Calu3 (cell line): ENCODE results near the gene SYMPK. TPM values are rescaled to one million over a fixed set of nuclear protein-coding genes. Genes with fewer than 3 reads are reported as not detected.

Experiments used
- BruUV-seq: library from RNA; stranded (reverse); fragments of 400-500 nt; replicated peaks from 2 replicates; lab custom pipeline; 2021; lab: Mats Ljungman, UMichigan
- CTCF ChIA-PET: fragments of 300-600 bp; sonication (Branson Sonifier 250); formaldehyde crosslinking; loops from one replicate; lab custom pipeline; 2022; ENCODE audit warnings: antibody characterized with exemption; lab: Charles Lee
- DNase-seq: peaks from one replicate; pipeline ENCODE4 v3.0.0; 2022
- H3K27ac Mint-ChIP-seq: one replicate; pipeline ENCODE4 v1.8.0; 2022; ENCODE audit warnings: mixed read lengths; ENCODE audit not compliant: unreplicated experiment
- H3K27me3 Mint-ChIP-seq: one replicate; pipeline ENCODE4 v1.8.0; 2022; ENCODE audit warnings: mixed read lengths; ENCODE audit not compliant: unreplicated experiment
- H3K36me3 Mint-ChIP-seq: one replicate; pipeline ENCODE4 v1.8.0; 2022; ENCODE audit warnings: mild to moderate bottlenecking, moderate library complexity, mixed read lengths; ENCODE audit not compliant: insufficient read depth, unreplicated experiment
- H3K4me1 Mint-ChIP-seq: one replicate; pipeline ENCODE4 v1.8.0; 2022; ENCODE audit warnings: mild to moderate bottlenecking, low read depth, mixed read lengths; ENCODE audit not compliant: unreplicated experiment
- H3K4me3 Mint-ChIP-seq: one replicate; pipeline ENCODE4 v1.8.0; 2022; ENCODE audit warnings: mild to moderate bottlenecking, low read depth, moderate library complexity, mixed read lengths; ENCODE audit not compliant: unreplicated experiment
- H3K9me3 Mint-ChIP-seq: one replicate; pipeline ENCODE4 v1.8.0; 2022; ENCODE audit warnings: low read depth, mixed read lengths; ENCODE audit not compliant: unreplicated experiment
- CTCF ChIP-seq: fragments of 200-600 bp; IDR thresholded peaks from one replicate; pipeline ENCODE4 v1.8.0; 2022; ENCODE audit warnings: antibody characterized with exemption; ENCODE audit not compliant: unreplicated experiment
- intact Hi-C: fragments of 100-400 bp; cut with micrococcal nuclease; formaldehyde crosslinking; loops from one replicate; pipeline ENCODE4 v1.10.0; 2022; ENCODE audit not compliant: unreplicated experiment
- total RNA-seq: library from RNA; stranded (reverse); gene quantifications from 2 replicates; pipeline ENCODE4 v1.2.3, GENCODE V29; 2022

The SYMPK gene
- total RNA-seq, 1 experiment from 2014 or later: 130 TPM

DNA sequence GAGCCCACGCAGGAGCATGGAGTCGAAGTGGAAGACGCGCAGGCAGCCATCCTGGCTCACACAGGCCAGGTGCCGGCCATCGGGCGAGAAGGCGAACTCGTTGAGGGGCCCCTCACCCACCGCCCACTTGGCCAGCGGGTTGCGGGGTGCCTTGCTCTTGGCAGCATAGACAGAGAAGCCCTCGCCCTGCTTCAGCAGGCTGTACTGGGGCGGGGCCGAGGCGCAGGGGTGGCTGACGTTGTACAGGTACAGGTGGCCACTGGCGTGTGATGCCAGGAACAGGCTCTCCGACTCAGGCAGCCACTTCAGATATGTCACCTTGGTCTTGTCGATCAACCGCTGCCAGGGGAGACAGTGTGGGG is 76.4 kb downstream of the SYMPK start:
- CTCF ChIA-PET: no interaction called here
- Mint-ChIP-seq H3K4me1 (peaks cover 19% of the 10 kb centered on the region), H3K27me3 (no peaks in the 10 kb centered on the region), H3K36me3 (peaks cover 66% of the 10 kb centered on the region), H3K4me3 (no peak overlapping the region), H3K27ac (no peak overlapping the region), H3K9me3 (no peaks in the 10 kb centered on the region)
- BruUV-seq: no TSS peak
- no peak for DNase-seq
- no peak for TF ChIP-seq CTCF
- intact Hi-C loops: no loop called here

- H3K27me3 Mint-ChIP-seq: no peaks in the 10 kb centered on the region
- peaks cover 19% of the 10 kb centered on the region for H3K4me1 Mint-ChIP-seq
- H3K9me3 Mint-ChIP-seq: no peaks in the 10 kb centered on the region
- no peak overlapping the region for H3K27ac Mint-ChIP-seq
- no peak overlapping the region for H3K4me3 Mint-ChIP-seq
- DNase-seq: no peak
- intact Hi-C loops: no loop called here
- CTCF ChIA-PET: no interaction called here
- H3K36me3 Mint-ChIP-seq: peaks cover 61% of the 10 kb centered on the region
- no TSS peak for BruUV-seq
- TF ChIP-seq CTCF: no peak
These were observed 77.0 kb downstream of the SYMPK start for GRCh38 chr19:45785781-45786532.

GRCh38 chr19:45785097-45785496 is 77.8 kb downstream of the SYMPK start:
- no peak for DNase-seq
- no peak for TF ChIP-seq CTCF
- Mint-ChIP-seq H3K4me1 (peaks cover 17% of the 10 kb centered on the region), H3K9me3 (no peaks in the 10 kb centered on the region), H3K27me3 (no peaks in the 10 kb centered on the region), H3K36me3 (peaks cover 53% of the 10 kb centered on the region), H3K27ac (no peak overlapping the region), H3K4me3 (no peak overlapping the region)
- intact Hi-C loops: no loop called here
- CTCF ChIA-PET: no interaction called here
- no TSS peak for BruUV-seq

DNA sequence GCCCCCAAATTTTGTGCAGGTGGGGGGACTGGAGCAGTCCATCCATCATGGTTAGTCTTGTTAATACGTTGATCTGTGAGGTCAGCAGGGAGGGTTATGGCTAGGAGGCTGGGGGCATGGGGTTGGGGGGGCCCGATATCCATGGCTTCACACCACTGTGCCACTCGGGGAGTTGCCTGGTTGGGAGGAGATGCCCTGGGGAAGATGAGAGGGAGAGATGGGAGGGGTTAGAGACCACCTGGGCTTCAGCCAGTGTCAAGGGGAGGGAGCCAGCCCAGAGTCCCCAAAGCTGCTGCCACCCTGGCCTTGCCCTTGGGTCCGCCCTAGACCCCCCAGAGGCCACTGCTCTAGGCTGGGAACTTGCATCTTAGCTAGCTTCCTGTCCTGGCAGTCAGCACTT is 78.9 kb downstream of the SYMPK start:
- CTCF ChIA-PET: no interaction called here
- intact Hi-C loops: no loop called here
- Mint-ChIP-seq H3K27ac (no peak overlapping the region), H3K4me3 (no peak overlapping the region), H3K36me3 (peaks cover 55% of the 10 kb centered on the region), H3K9me3 (no peaks in the 10 kb centered on the region), H3K27me3 (no peaks in the 10 kb centered on the region), H3K4me1 (peaks cover 17% of the 10 kb centered on the region)
- TF ChIP-seq CTCF: no peak
- no TSS peak for BruUV-seq
- DNase-seq: no peak
